ENCODE results near the gene COL5A1. TPM values are rescaled to one million over a fixed set of nuclear protein-coding genes. Genes with fewer than 3 reads are reported as not detected.

COL5A1 gene
- total RNA-seq, 4 donors from 2014 or later: 8.4 to 14.7 (median 11.3) TPM

DNA sequence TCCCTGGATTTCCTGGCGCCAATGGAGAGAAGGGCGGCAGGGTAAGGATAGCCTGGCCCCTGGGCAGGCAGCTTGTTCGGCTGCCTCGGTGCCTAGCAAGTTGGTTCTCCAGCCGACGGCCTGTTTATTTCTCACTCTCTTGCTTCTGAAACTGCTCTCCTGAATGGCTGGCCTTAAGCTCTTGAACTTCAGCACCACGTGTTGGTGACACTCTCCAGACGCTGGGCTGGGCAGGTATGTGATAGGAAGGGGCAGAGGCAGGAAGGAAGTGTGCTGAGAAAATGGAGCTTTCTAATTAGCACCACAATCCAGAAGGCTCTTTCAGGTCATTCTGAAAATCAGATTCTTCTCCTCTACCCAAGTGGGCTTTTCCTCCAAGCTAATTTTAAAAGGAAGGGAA lies 147.6 kb downstream of the COL5A1 start:
- TF ChIP-seq, protein P1, sequence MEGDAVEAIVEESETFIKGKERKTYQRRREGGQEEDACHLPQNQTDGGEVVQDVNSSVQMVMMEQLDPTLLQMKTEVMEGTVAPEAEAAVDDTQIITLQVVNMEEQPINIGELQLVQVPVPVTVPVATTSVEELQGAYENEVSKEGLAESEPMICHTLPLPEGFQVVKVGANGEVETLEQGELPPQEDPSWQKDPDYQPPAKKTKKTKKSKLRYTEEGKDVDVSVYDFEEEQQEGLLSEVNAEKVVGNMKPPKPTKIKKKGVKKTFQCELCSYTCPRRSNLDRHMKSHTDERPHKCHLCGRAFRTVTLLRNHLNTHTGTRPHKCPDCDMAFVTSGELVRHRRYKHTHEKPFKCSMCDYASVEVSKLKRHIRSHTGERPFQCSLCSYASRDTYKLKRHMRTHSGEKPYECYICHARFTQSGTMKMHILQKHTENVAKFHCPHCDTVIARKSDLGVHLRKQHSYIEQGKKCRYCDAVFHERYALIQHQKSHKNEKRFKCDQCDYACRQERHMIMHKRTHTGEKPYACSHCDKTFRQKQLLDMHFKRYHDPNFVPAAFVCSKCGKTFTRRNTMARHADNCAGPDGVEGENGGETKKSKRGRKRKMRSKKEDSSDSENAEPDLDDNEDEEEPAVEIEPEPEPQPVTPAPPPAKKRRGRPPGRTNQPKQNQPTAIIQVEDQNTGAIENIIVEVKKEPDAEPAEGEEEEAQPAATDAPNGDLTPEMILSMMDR (IDR thresholded peaks at IDR 0.05): no peak
- no peak for TF ChIP-seq POLR2A (IDR thresholded peaks at IDR 0.05)
- no peak overlapping the region for H3K4me3 ChIP-seq (ENCODE audit: low read depth, poor library complexity, severe bottlenecking)
- no peak for DNase-seq (ENCODE audit: low spot score in 2 of 2)
- WGBS, 2 donors: 75 to 82% methylated on average over 8 of the region's 8 CpGs
- intact Hi-C loops (cut with DNase I; ENCODE audit: low total_unique reads): no loop called here

DNA sequence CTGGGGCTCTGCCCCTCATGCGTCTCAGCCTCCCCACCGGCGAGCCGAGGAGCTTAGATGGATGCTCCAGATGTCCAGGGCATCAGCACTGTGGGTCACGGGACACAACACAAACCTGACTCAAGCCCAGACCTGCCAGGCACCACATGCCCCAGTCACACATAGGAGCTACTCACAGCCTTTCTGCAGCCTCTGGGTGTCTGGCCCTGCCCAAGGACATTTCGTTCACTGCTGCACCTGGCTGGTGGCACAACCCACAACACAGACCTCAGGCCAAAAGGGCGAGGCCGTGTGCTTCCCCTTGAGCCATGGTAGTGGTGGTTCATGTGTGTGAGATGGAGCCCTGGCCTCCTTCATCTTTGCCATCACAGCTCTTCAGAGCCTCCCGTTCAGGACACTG lies 149.4 kb downstream of the COL5A1 start:
- 78 to 82% methylated on average over 9 of the region's 9 CpGs for WGBS, 2 donors
- H3K4me3 ChIP-seq (ENCODE audit: low read depth, poor library complexity, severe bottlenecking): no peak overlapping the region
- intact Hi-C loops (cut with DNase I; ENCODE audit: low total_unique reads): no loop called here
- DNase-seq (ENCODE audit: low spot score in 2 of 2): no peak
- TF ChIP-seq, protein P1 (IDR thresholded peaks at IDR 0.05): no peak

DNA sequence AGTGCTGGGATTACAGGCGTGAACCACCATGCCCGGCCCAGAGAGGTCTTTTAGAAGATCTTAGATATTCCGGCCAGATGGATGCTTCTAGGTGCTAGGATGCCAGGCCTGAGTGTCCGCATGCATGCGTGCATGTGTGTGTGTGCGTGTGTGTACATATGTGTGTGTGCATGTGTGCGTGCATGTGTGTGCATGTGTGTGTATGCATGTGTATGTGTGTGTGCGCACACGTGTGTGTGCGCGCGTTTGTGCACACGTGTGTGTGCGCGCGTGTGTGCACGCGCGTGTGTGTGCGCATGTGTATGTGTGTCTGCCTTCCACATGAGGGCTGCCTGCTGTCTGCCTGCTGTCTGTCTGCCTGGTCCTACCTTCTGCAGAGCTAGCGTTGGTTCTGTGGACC lies 151.0 kb downstream of the COL5A1 start:
- no peak overlapping the region for H3K4me3 ChIP-seq (ENCODE audit: low read depth, poor library complexity, severe bottlenecking)
- no peak for TF ChIP-seq POLR2A (IDR thresholded peaks at IDR 0.05)
- TF ChIP-seq, protein P1 (IDR thresholded peaks at IDR 0.05): no peak
- DNase-seq (ENCODE audit: low spot score in 2 of 2): no peak
- WGBS, 2 donors: 37 to 81% methylated on average over 15 to 18 of the region's 21 CpGs
- intact Hi-C loops (cut with DNase I; ENCODE audit: low total_unique reads): no loop called here

DNA sequence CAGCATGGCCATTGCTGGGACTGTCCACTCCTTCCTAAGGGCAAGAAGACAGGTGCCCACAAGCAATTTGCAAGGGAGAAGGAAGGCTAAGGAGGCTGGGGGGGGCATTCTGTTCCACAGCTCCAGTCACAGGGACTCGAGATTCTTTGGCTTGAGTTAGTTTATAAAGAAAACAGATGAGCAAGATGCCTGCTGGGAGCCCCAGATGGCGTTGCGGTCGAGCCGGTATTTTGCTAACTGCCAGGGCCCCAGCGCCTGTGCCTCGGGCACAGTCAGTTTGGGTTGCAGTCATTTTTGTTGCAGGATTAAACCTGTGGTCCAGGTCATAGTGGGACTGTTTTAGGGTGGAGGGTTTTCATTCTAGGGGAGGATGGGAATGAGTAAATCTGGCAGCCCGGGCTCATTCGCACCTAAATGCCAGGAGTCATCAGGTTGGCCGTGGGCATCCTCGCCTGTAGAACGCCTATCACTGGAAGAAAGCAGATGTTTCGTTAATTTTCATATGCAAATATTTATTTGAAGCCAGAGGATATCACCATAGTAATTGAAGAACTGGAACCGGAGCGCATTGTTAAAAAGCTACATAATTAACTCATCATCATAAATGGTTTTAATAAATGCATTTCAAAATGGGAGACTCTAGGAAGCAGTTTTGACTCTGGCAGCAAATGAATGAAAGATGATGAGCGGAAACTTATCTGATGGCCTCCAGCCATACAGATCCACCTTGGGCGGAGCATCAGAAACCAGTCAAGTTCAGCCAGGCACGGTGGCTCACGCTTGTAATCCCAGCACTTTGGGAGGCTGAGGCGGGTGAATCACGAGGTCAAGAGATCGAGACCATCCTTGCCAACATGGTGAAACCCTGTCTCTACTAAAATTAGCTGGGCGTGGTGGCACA lies 151.9 kb downstream of the COL5A1 start:
- no peak for DNase-seq (ENCODE audit: low spot score in 2 of 2)
- H3K4me3 ChIP-seq (ENCODE audit: low read depth, poor library complexity, severe bottlenecking): no peak overlapping the region
- no peak for TF ChIP-seq POLR2A (IDR thresholded peaks at IDR 0.05)
- TF ChIP-seq, protein P1 (IDR thresholded peaks at IDR 0.05): no peak
- 44 to 55% methylated on average over 23 of the region's 23 CpGs for WGBS, 2 donors
- intact Hi-C loops (cut with DNase I; ENCODE audit: low total_unique reads): no loop called here

DNA sequence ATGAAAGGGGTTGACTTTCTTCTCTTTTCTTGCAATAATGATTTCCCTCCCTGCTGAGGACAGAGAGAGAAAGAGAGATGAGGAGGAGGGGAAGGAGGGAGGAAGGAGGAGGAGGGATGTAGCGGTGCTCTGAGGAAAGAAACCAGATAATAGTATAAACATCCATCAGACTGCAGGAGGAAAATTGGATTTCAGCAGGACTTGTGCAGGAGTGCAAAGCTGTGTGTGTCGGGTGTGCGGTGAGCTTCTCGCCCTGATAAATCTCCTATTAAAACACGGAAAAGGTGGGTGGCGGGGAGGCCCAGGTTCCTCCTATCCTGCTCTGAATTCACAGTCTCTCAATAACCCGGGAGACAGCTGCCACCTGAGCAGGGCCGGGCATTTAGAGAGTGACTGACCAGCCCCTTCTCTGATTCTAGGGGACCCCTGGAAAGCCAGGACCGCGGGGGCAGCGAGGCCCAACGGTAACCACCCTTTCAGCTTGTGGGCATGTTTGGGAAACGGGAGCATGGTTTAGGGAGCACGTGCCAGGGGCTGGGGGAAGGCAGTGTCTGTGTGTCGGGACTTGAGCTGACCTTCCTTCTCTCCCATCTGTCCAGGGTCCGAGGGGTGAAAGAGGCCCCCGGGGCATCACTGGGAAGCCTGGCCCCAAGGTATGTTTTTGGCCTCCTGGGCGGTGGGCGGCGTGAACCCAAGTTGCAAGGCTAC lies 153.2 kb downstream of the COL5A1 start:
- WGBS, 2 donors: 88 to 92% methylated on average over 20 of the region's 20 CpGs
- intact Hi-C loops (cut with DNase I; ENCODE audit: low total_unique reads): no loop called here
- DNase-seq (ENCODE audit: low spot score in 2 of 2): no peak
- H3K4me3 ChIP-seq (ENCODE audit: low read depth, poor library complexity, severe bottlenecking): no peak overlapping the region
- no peak for TF ChIP-seq POLR2A (IDR thresholded peaks at IDR 0.05)
- TF ChIP-seq, protein P1 (IDR thresholded peaks at IDR 0.05): no peak
